DLD1 (cell line): Measurements from ENCODE around the gene MAD1L1.

Experiments used
- in situ Hi-C: cut with HindIII; loops from 2 replicates; pipeline ENCODE4 v1.10.0; 2017; ENCODE audit warnings: low sequenced_read_pairs

Gene MAD1L1

DNA sequence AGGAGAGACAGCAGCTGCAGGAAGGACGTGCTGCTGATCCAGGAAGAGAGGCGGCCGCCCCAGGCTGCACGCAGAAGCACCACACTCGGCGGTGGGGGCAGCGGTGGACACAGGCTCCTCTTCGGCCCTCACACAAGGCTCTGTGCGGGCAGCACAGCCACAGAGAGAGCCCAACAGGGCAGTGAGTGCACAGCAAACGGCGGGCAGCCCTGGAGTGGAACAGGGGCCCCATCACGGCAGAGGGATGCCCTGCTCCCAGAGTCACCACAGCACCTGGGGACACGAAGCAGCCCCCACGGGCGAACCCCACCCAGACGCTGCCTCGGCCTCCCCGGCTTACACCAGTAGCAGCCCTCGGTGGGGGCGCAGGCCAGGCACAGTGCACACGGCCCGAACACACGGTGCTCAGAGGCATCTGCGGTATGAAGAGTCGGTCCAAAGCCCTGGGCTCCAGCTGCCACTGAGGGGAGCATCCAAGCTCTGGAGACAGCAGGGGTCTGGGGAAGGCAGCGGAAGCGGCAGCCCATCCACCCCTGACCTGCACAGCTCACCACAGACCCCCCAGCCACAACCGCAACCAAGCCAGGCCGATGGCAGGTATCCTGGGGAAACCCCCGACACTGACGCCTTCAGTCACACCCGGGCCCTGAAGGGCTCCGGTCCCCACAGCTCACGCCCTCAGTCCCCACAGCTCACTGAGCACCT, 26.1 kb upstream of the MAD1L1 start:
- in situ Hi-C loops: no loop called here

DNA sequence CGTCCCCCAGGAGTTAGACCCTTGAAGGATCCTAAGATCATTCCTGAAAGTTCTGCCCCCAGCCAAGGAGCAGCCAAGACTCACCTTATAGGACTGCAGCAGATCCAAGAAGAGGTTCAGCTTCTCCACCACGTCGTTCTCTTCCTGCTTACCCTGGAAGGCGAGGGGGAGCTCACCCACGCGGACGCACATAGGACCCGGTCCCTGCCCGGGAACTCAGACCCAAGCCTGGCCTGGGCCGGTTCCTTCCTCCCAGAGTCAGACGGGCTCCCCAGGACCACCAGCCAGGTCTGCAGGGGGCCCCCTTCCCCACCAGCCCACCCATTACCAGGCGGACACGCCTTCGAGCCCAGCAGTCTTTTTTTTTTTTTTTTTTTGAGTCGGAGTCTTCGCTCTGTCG, 24.9 kb upstream of the MAD1L1 start:
- in situ Hi-C loops: no loop called here

DNA sequence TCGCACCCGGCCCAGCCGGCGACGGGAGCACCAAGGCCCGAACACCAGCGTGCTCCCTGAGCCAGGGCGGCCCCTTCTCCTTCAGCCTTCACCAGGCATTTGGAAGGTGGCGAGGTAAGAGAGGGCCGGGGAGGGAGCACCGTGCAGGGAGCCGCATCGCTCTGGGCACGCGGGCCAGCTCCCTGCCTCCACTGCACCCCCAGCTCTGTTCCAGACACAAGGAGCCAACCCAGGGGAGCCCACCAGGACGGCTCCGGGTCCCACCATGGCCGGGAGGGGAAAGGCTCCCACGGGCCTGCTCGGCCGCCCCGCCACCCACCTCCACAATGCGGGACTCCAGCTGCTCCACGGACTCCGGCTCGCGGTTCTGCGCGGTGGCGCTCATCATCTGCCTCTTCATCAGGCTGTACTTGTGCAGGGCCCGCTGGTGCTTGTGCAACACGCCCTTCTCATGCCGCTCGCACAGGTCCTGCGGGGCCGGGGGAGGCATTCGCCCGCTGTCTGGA, 24.4 kb upstream of the MAD1L1 start:
- in situ Hi-C loops: no loop called here

DNA sequence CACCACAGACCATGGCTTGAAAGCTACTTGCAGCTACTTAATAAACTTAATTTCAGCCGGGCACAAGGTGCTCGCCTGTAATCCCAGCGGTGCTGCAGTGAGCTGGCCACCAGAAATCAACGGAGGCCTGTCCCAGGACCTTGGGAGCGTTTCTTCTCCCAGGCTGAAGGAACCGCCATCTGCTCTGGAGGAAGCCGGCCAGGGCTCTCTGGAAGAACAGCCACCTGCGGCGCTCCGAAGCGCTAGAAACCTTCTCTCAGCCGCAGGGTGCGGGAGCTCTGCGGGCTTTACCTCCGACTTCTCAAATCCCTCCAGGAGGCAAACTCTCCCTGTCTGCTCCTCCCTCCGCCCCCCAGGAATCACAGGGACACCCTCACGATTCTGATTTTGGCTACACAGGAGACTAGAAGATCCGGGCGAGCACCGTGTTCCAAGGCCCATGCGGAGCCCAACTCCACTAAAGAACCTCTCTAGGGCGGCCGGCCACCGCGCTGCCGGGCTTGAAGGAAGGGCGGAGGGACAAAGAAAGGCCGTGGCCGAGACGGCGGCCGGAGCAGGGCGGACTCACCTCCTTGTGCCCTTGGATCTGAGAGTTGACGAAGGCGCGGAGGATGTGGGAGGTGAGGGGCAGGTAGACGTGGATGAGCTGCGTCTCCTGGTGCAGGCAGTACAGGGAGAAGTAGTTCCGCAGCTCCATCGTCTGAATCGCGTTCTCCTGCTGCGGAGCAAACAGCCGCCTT, 23.7 kb upstream of the MAD1L1 start:
- in situ Hi-C loops: no loop called here

DNA sequence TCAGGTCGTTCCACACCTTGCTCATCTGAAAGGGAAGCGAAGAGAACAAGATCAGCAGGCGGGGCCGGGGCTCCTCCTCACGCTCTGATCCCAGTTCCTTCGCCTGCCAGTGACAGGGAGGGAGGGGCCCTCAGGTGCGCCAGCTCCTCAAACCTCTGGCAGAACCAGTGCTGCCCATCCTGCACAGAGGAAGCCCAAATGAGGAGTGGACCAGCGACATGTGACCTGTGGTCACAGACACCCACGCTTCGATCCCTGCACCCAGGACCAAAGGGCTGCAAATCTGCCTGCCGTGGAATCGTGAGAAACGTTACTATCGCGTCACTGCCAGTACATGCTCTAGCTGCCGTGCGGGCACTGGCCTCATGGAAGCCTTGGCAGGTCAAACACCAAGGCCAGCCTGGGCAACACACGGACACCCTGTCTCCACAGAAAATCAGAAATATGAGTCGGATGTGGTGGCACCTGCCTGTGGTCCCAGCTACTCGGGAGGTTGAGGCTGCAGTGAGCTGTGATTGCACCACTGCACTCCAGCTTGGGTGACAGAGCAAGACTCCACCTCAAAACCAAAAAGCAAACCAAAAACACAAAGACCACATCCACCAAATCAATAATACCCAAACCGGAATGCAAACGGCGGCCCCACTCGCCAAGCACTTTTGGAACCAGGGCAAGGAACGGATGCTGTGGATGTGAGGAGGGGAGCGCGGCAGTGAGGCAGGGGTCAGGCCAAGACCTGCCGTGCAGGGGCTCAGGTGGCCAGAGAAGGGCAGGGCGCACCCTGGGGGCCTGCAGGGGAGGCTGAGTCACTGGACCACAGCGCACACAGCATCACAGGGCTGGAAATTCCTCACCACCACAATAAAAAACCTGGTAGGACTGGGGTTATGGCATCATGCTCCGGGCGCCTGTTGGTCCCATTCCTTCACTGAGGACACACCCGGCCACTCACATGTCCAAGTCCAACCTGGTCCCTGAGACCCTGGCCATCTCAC, 22.7 kb upstream of the MAD1L1 start:
- in situ Hi-C loops: no loop called here

DNA sequence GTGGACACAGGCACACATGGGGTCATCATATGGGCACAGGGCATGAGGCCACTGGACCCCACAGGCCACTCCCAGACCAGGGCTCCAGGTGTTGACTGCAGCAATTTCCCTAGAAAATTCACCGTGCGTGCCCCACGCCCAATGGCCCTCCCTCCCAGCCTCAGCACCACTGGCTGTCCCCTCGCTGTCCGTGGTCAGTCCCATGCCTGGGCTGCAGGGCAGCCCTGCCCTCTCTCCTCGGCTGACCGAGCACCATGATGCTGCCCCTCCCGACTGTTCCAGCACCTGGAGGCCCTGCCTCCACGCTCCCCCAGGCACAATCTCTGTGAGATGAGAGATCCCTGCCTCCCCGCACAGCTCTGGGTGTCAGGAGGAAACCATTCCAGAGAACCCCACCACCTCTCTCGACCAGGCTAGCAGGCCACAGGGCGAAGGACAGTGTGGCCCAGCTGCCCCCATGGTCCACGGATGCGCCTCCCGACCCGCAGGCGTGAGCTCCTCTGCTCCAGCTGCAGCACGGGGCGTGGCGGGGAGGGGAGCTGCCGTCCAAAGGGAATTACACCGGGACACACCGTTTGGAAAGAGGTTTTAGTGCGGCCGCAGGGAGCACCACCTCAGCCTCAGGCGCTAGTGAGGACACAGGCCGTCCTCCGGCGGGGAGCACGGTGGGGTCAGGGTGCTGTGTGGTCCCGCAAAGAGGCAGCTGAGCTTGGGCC, 21.8 kb upstream of the MAD1L1 start:
- in situ Hi-C loops: no loop called here

DNA sequence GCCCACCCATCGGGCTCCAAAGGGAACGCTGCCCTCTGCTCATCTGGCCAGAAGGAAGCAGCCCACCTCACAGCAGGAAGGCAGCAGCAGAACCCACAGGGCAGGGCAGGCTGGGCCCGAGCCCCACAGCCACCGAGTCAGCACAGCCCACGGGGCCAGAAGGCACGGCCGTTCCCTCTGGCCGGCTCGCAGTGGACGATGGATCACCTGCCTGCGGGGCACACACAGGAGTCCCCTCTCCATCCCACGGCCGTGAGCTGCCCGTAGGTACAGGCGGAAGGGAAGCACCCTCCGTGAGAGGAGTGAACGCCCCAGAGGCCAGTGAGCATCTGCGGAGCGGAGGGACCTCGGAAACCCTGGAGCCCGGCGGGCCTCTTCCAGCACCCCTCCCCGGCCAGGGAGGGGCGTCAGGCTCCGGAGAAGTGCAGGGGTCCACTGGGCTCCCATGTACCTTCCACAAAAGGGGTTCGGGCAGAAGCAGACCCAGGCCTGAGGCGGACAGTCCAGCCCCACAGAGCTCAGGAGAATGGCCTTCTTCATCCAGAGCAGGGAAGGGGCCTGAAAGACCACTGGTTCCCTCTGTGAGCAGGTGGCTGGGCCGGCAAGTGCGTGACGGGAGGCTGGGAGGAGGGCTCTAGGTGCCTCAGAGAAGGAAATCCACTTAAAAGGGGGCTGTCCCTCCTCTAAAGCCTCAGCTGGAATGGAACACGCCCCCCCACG, 20.9 kb upstream of the MAD1L1 start:
- in situ Hi-C loops: no loop called here

DNA sequence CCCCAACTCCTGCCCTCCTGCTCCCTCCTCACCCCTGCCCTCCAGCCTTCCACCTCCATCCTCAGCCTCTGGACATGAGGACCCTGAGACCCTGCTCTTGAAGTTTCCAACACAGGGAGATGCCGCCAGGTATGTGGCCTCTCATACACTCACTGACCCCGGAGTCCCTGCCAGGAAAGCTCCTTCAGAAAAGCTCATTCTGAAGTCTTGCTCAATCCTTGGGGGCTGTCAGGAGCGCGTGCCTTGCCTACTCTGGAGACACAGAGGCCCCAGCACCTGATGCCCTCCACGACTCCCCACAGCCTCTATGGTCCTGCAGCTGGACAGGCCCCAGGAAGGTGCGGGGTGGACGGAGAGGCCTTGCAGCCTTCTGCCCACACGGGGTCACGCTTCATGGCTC, 20.3 kb upstream of the MAD1L1 start:
- in situ Hi-C loops: no loop called here

DNA sequence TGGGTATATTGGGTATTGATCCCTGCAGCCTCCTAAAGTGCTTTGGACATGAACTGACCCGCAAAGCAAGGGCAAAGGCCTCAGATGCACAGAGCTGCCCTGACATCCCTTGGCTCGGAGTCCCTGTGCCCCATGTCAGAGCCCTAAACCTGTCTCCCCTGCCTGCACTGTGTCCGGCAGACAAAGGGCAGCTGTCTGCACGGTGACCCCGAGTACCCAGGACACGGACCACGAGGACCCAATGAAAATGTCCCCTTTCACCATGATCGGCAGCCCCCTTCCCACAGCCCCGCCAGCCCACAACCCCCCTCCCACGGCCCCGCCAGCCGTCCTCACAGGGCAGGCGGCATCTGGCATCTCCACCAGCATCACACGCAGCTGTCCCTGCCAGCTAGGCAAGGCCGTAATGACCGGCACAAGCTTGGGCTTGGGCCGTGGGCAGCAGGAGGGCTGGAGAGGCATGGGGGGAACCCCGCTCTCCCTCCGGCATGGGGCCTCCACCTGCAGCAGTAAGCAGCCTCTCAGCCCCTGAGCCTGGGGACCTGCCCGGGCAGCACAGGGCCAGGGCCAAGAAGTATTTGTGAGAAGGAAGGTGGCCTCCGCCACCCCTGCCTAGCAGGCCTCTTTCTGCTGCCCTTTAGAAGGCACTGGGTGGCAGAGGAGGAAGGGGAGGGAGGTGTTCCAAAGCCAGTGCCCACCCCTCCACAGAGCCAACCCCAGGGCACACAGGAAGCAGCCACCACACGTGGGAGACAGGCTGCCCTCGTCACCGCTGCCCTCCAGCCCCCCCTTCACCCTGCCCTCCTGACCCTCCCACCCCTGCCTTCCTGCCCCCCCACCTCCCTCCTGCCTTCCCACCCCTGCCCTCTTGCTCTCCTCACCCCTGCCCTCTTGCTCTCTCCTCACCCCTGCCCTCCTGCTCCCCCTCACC, 19.4 kb upstream of the MAD1L1 start:
- in situ Hi-C loops: no loop called here

DNA sequence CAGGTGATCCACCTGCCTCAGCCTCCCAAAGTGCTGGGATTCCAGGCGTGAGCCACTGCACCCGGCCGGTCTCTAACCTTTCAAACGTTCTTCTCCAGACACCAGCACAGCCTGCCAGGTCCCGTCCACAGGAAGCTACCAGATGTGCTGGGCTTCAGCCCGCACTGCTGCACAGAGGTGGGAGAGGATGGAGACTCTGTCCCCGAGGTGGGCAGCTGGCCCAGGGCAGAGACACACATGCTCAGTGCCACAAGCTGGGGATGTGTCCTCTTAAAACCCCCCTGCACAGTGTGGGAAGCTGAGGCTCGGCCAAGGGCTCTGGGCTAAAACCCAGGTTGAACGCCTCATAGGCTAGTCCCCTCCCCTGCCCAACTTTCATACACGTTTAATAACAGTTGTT, 18.6 kb upstream of the MAD1L1 start:
- in situ Hi-C loops: no loop called here

DNA sequence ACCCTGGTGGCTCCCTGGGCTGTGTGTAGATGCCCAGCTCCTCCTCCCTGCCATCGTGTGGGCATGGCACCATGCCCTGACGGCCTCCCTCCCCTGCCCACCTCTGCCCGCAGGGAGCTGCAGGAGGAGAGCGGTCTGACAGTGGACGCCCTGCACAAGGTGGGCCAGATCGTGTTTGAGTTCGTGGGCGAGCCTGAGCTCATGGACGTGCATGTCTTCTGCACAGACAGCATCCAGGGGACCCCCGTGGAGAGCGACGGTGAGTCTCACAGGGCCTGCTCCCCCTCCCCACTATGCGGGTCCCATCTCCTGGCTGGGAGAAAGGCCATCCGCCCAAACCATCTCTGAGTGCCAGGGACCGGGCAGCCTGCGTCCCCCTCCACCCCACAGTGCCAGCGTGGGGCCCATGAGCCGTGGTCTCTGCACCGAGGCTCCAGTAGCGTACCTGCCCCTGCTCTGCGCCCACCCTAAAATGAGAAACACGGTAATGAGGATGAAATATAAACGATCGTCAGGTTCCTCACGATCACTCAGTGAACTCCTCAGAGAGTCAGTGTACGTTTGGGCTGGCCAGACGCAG, 17.1 kb upstream of the MAD1L1 start:
- in situ Hi-C loops: no loop called here

DNA sequence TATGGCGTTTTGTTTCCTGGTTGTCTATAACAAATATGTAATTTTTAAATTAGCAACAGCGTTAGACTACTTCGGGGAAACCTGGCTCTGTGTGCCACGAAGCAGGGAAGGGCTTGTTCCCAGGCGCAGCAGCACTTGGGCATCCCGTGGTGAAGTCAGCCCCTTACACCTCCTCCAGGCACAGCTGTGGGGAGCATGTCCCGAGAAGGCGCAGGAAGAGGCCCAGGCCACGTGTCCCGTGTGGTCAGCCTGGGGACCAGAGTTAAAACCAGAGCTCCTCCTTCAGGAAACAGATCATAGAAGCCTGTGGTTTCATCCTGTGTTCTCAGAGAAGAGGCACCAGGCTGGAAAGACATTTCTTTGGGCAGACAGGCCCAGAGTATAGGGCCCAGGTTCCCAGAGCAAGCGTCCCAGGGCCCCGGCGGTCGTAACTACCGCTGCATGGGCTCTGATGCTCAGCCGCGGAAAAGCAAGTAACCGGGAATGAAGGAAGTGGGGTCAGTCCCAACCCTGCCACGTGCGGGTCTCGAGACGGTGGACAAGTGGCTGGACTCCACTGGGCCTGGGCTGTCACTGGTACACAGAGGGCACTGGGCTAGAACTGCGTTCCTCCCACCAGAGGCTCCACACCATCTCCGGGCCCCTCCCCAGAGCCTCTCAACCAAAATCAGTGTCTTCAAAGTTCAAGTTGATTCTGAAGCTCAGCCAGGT, 16.4 kb upstream of the MAD1L1 start:
- in situ Hi-C loops: no loop called here

DNA sequence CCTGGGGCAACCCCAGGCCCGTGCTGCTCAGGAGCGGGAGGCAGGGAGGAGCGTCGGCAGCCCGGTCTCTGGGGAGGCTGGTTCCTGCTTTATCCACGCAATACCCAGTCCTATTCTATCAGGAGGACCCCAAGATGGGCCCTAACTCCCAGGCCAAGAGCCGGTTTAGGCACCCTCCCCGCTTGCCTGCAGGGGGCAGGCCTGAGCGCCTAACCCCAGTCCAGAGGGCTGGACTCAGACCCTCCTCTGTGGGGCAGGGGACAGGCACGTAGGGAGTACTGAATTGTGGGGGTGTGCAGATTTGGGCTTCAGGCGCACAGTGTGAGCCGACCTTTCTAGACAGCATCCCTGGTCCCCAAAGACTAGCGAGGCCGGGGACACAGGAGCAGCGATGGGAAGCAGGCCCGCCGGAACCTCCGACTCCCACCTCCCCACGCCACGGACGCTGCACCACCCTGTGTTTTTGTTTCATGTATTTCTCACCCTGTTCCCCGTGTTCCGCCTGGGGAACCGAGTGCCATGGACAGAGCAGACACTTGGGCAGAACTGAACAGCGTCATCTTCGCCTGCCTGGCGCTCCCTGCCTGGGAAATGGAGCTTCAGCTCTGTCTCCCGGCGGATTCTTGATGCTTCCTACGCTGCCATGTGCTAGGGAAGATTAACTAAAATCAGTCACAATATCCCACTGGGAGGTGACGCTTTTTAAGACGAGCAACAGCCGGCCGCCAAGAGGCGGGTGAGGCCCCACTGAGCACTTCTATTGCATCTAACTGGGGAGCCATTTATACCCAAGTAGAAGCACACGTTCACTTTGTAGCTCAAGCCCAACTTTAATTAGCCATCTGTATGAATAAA, 14.6 kb upstream of the MAD1L1 start:
- in situ Hi-C loops: no loop called here

DNA sequence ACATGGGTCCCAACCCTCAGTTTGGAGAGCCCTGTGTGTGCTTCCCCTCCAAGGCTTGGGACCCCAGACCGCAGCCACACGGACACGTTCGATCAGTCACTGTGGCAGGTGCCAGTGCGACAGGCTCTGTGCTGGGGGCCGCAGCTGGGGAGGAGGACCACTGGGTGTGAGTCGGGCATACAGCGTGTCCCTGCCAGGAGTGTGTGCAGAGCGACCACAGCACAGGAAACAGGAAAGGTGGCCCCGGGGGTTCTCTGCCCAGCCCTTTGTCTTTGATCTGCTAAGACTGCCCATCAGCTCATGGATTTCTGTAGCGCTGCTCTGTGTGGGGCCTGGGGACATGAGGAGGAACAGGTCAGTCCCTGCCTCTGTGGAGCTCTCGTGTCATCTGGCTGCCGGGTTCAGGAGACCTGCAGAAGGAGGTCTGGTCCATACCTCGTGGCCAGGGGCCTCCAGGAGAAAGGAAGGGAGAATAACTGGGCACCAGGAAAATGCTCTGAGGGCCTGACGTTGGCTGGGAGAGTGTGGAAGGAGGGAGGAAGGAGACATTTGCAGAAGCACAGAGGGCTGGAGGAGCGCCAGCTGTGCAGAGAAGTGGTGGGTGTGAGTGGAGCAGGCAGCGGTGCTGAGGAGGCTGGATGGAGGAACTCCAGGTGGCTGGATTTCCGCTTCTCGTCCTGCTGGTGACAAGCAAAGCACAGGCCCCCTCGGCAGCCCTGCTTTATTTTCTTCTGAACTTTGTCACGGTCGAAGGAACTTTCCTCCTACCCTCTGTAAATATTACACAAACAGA, 13.3 kb upstream of the MAD1L1 start:
- in situ Hi-C loops: no loop called here

DNA sequence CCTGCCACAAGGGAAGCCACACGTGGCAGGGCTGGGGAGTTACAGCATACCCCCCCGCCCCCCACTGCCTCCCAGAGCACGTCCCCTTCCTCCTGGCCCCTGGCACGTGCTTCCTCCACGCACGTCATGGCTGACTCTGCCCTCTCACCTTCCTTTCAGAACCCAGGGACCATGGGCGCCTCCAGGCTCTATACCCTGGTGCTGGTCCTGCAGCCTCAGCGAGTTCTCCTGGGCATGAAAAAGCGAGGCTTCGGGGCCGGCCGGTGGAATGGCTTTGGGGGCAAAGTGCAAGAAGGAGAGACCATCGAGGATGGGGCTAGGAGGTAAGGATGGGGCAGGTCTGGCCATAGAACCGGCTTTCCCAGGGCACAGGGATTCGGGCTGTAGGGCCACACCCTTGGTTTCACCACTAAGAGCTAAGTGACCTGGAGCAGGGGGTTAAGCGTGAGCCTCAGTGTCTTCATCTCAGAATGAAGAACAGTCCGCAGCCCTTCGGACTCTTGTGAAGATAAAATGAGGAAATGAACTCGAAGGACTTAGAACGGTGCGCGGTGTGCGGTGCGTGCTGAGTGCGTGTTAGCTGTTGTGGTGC, 11.8 kb upstream of the MAD1L1 start:
- in situ Hi-C loops: no loop called here

DNA sequence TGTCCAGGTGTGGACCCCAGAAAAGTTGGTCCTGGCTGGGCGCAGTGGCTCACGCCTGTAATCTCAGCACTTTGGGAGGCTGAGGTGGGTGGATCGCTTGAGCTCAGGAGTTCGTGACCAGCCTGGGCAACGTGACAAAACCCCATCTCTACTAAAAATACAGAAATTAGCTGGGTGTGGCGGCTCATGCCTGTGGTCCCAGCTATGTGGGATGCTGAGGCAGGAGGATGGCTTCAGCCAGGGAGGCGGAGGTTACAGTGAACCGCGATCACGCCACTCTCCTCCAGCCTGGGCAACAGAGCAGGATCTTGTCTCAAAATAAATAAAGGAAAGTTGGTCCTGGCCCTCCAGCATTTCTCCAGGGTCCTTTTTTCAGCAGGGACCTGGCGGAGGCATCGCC, 10.7 kb upstream of the MAD1L1 start:
- in situ Hi-C loops: no loop called here
